ENCODE measurements around the gene TMEM138.

GRCh38 chr11:61418136-61418535 lies 56.0 kb downstream of the TMEM138 start:
- no peak for TF ChIP-seq POLR2A (IDR thresholded peaks at IDR 0.05)
- TF ChIP-seq, protein P1, sequence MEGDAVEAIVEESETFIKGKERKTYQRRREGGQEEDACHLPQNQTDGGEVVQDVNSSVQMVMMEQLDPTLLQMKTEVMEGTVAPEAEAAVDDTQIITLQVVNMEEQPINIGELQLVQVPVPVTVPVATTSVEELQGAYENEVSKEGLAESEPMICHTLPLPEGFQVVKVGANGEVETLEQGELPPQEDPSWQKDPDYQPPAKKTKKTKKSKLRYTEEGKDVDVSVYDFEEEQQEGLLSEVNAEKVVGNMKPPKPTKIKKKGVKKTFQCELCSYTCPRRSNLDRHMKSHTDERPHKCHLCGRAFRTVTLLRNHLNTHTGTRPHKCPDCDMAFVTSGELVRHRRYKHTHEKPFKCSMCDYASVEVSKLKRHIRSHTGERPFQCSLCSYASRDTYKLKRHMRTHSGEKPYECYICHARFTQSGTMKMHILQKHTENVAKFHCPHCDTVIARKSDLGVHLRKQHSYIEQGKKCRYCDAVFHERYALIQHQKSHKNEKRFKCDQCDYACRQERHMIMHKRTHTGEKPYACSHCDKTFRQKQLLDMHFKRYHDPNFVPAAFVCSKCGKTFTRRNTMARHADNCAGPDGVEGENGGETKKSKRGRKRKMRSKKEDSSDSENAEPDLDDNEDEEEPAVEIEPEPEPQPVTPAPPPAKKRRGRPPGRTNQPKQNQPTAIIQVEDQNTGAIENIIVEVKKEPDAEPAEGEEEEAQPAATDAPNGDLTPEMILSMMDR (IDR thresholded peaks at IDR 0.05 in 4 of 5, conservative IDR thresholded peaks at IDR 0.05 in 1 of 5): no peak

All from gastrocnemius medialis (tissue), 4 donors.